ENCODE data around the gene CAMSAP2.

CAMSAP2 gene

GRCh38 chr1:200877839-200878551 lies 139.3 kb downstream of the CAMSAP2 start:
- DNase-seq (ENCODE audit: low read depth) = no peak
- no peak overlapping the region for H3K4me3 ChIP-seq (ENCODE audit: low read length)
- TF ChIP-seq CTCF (conservative IDR thresholded peaks at IDR 0.05; ENCODE audit: low read depth, low read length) = no peak

GRCh38 chr1:200880212-200880611 lies 141.5 kb downstream of the CAMSAP2 start:
- no peak for TF ChIP-seq CTCF (conservative IDR thresholded peaks at IDR 0.05; ENCODE audit: low read depth, low read length)
- DNase-seq (ENCODE audit: low read depth) = no peak

GRCh38 chr1:200883118-200883517 lies 144.4 kb downstream of the CAMSAP2 start:
- H3K4me3 ChIP-seq (ENCODE audit: low read length) = no peak overlapping the region
- no peak for DNase-seq (ENCODE audit: low read depth)
- no peak for TF ChIP-seq CTCF (conservative IDR thresholded peaks at IDR 0.05; ENCODE audit: low read depth, low read length)

More at GRCh38 chr1:200880212-200880611, 141.5 kb downstream of the CAMSAP2 start:
- H3K4me3 ChIP-seq (ENCODE audit: low read length) = no peak overlapping the region

- H3K4me3 ChIP-seq (ENCODE audit: low read length) = no peak overlapping the region
- no peak for DNase-seq (ENCODE audit: low read depth)
- no peak for TF ChIP-seq CTCF (conservative IDR thresholded peaks at IDR 0.05; ENCODE audit: low read depth, low read length)
These were observed 147.1 kb downstream of the CAMSAP2 start for GRCh38 chr1:200885623-200886402.

- no peak for TF ChIP-seq CTCF (conservative IDR thresholded peaks at IDR 0.05; ENCODE audit: low read depth, low read length)
- no peak for DNase-seq (ENCODE audit: low read depth)
- no peak overlapping the region for H3K4me3 ChIP-seq (ENCODE audit: low read length)
These were observed 147.9 kb downstream of the CAMSAP2 start for GRCh38 chr1:200886594-200886993.

GRCh38 chr1:200887036-200887435 lies 148.3 kb downstream of the CAMSAP2 start:
- TF ChIP-seq CTCF (conservative IDR thresholded peaks at IDR 0.05; ENCODE audit: low read depth, low read length) = no peak
- DNase-seq (ENCODE audit: low read depth) = no peak

More at GRCh38 chr1:200887036-200887435, 148.3 kb downstream of the CAMSAP2 start:
- H3K4me3 ChIP-seq (ENCODE audit: low read length) = no peak overlapping the region
